Myocyte (in vitro differentiated cells): Measurements from ENCODE around the gene DNAJC28. TPM values are rescaled to one million over a fixed set of nuclear protein-coding genes. Genes with fewer than 3 reads are reported as not detected.
"Not testable (repeated sequence)": the region's sequence is repeated elsewhere in the genome, so short reads cannot be mapped to it uniquely, and the experiment has no call there.

Experiments
- DNase-seq: peaks from one replicate; pipeline ENCODE4 v3.0.0-alpha.2; 2012; ENCODE audit warnings: low read depth
- total RNA-seq: library from RNA; depleted of rRNA; stranded (reverse); fragments of >200 nt; gene quantifications from 2 replicates; pipeline ENCODE4 v1.2.3, GENCODE V29; 2014

Gene DNAJC28
- total RNA-seq, 1 donor from 2014 or later, result 3.3 TPM

DNA sequence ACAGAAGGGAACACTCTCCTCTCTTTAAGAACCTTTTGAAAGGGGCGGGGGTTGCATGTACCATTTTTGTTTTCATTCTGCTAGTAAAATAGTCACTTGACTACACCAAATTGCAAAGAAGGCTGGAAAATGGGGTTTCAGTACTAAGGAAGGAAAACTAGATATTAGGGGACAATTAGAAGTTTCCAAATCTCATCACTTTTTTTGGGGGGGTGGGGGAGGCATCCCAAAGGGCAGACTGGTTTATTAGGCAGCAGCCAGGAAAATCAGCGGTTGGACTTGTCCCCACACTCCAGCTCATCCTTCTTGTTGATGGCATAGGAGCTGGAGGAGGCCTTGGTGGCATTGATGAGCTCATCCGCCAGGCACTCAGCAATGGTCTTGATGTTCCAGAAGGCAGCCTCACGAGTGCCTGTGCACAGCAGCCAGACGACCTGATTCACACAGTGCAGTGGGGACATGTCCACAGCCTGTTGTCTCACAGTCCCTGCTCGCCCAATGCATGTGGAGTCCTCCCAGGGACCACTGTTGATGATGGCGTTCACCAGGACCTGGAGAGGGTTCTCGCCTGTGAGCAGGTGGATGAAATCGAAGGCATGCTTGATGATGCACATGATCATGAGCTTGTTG, 10.1 kb downstream of the DNAJC28 start:
- peak; percentile 63 for DNase-seq

DNA sequence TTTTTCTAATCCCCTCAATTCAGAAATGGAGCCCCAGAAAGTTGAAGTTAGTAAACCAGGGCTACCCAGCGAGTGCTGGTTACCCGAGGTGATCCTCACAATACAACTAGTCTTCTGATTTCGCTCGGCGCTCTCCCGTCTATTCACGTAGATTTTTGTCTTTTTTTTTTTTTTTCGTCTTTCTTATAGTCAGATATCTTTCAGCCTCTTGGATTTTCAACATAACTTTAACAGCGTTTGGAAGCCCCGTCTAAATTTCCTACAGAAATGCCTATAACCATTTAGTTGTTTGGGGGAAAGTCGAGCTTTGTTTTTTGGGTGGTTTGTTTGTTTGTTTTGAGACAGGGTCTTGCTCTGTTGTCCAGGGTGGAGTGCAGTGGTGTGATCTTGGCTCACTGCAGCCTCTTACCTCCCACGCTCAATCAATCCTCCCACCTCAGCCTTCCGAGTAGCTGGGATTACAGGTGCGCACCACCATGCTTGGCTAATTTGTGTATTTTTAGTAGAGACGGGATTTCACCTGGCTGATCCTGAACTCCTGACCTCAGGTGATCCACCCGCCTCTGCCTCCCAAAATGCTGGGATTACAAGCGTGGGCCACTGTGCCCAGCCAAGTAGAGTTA, 10.9 kb downstream of the DNAJC28 start:
- DNase-seq, result no peak

DNA sequence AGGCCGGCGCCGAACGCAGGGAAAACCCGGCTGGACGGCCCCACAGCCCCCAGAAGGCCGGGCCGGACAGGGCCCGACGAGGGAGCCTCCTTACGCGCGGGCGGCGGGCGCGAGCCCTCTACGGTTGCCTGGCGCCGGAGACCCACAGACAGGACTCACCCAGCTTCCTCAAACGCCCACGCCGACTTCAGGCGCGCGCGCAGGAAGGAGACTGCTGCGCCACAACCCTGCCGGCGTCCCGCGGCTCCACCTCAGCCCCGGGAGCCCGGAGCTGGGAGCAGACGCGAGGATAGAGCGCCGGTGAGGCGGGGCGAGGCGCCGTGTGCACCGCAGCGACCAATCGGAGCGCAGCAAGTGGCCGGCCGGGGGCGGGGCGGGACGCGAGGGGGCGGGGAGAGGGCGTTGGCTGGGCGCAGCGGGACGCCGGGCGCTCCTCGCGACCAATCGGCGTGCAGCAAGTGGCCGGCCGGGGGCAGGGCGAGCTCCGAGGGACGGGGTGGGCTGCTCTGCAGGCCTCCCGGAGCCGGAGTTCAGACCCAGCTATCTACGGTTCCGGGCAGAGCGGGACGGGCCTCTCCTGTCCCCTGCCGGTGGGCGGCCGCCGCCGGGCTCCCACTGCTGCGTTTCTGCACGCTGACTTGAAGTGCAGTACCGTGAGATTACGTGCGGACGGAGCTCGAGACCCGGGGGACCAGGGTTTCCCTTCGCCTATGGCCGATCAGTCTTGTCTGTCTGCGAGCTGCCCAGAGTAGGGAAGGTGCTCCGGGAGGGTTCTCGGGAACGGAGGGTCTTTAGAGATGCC, 11.6 kb downstream of the DNAJC28 start, which contains the start of gene TMEM50B:
TSS of gene TMEM50B (minus strand) at position 296 of the 802 bp plus-strand sequence. CDS start 11,089 bp downstream, outside the sequence.
- peak; percentile 96 for DNase-seq

DNA sequence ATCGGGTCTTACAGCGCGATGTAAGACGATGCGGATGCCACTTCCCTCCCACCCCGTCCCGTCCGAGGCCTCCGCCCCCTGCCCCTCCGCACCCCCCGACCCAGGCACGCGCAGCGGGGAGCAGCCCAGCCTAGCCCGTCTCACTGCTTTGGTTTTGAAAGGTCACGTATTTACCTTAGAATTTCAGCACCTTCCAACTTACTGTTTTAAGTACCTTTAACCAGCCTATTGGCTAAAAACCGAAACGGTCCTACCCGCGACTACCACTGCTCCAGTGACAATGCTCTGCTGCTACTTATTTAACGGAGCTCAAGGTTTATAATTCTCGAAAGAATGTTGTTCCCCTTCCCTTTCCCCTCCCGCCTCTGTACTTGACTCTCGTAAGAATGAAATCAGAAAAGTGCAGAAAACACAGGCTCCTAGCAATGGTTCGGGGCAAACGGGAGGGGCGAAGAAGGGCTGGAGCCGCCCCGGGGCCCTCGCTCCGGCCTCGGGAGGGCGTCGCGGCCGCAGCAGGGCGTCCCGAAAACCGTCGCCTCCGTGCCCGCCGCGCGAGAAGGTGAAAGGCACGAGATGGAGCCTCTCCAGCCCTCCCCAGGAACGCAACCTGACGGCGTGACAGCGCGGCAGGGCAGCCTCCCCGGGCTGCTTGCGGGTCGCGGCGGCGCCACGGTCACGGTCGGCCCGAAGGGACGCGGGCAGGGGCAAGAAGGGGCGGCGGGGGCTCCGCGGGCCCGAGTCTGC, 12.4 kb downstream of the DNAJC28 start:
- DNase-seq, result peak; percentile 45

DNA sequence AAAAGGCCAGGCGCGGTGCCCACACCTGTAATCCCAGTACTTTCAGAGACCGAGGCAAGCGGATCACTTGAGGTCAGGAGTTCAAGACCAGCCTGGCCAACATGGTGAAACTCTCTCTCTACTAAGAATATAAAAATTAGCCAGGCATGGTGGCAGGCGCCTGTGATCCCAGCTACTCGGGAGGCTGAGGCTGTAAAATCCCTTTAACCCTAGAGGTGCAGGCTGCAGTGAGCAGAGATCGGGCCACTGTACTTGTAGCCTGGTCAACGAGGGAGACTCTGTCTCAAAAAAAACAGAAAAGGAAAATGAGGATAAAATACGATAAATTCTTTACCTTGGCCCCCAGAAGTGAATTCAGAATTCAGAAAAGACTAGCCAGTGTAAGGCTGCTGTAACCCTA, 13.3 kb downstream of the DNAJC28 start:
- no peak for DNase-seq

DNA sequence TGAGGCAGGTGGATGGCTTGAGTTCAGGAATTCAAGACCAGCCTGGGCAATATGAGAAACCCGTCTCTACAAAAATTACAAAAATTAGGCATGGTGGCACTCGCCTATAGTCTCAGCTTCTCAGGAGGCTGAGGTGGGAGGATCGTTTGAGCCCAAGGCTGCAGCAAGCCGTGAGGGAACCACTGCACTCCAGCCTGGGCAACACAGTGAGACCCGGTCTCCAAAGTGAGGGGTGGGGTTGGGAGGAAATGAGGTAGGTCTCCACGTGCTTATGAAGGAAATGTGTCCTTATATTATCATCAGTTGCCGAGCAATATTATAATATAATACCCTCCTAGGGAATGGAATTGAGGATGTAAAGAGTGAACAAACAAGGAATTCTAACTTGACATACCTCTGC, 14.4 kb downstream of the DNAJC28 start:
- no peak for DNase-seq

DNA sequence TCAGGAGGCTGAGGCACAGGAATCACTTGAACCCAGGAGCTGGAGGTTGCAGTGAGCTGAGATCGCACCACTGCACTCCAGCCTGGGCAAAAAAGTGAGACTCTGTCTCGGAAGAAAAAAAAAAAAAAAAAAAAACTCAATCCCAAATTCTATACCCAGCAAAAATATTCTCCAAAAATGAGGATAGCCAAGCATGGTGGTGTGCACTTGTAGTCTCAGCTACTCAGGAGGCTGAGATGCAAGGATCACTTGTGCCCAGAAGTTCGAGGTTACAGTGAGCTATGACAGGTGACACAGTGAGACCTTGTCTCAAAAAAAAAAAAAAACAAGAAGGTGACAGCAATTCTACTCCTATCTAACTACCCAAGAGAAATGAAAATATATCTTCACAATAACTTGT, 18.2 kb downstream of the DNAJC28 start:
- no peak for DNase-seq

DNA sequence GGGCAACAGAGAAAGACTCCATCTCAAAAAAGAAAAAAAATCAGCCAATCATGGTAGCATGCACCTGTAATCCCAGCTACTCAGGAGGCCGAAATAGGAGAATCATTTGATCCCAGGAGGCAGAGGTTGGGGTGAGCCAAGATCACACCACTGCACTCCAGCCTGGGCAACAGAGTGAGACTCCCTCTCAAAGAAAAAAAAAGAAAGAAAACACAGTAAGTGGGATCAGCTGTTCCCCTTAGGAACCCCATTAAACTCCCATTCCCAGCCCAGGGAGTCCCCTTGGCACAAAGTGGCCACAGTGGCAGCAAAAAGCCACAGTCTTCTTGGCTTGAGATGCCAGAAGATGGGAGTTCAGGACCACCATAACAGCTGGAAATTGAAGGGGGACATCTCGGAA, 20.8 kb downstream of the DNAJC28 start:
- DNase-seq, result no peak

DNA sequence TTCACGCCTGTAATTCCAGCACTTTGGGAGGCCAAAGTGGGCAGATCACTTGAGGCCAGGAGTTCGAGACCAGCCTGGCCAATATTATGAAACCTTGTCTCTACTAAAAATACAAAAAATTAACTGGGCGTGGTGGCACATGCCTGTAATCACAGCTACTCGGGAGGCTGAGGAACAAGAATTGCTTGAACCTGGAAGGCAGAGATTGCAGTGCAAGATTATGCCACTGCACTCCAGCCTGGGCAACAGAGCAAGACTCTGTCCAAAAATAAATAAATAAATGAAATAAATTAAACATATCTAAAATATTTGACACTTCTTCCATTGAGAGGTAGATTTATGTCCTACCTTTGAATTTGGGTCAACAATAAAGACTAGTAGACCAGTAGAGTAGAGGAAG, 22.3 kb downstream of the DNAJC28 start:
- DNase-seq, result not testable (repeated sequence)

DNA sequence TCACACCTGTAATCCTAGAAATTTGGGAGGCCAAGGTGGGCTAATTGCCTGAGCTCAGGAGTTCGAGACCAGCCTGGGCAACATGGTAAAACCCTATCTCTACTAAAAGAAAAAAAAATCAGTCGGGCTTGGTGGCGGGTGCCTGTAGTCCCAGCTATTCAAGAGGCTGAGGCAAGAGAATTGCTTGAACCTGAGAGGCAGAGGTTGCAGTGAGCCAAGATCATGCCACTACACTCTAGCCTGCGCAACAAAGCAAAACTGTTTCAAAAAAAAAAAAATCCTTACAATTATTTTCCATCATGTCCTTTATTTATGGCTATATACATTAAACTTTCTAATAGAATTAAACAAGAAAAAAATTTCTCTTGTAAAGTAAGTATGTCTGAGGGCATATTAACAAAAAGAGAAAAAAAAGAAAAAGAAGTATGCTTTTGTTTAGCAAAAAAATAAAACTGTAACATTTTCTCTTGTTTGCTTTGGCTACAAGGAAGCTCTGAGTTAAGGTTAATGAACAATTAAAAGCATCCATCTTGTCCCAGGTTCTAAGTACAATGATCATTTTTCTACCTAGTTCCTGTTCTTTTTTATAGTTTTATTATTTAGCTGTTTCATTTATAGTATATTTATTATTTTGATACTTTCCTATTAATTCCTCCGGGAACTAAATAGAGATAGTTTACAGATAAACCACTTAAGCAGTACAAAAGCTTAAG, 29.8 kb downstream of the DNAJC28 start:
- no peak for DNase-seq

DNA sequence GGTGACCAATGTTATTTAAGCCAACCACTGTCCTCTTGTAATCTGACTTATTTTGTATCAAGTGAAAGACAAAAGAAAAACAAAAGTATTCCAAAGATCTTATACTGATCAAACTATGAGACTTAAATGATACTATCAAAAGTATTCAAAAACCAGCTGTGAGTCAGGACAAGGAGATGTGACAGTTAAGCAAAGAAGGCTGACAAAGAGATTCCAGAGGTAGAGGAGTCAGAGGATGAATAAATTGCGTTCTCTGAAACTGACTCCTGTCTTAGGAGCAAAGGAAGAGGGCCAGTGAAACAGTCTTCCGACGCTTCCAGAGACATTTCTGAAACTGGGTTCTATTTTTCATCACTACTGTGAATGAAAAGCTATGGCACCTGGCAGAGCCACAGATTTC, 32.7 kb downstream of the DNAJC28 start:
- no peak for DNase-seq

DNA sequence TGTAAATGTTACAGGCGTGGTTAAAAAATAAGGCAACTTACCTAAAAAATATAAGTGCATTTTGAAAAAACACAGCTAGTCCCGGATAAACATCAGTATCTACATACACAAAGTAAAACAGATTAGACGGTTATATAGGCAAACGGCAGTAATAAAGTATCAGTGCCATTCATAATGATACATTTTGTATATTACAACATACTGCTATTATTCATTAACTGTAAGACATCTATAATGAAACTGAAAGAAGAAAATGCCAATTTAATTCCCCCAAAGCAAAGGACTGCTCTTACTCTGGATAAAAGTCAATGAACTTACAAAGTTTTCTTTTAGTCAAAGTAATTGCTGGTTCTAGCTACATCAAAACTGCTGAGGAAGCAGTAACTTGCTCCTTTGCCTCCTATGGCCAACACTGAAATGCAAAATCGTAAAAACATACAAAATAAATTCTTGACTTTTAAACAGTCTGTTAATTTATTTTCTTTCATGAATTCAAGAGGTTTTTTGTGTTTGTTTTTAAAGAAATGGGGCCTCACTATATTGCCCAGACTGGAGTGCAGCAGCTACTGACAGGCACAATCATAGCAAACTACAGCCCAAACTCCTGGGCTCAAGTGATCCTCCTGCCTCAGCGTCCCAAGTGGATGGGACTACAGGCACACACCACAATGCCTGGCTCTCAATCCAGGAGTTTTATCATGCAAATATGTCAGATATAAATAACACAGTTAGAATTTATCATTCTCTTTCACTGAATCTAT, 35.6 kb downstream of the DNAJC28 start:
- no peak for DNase-seq

DNA sequence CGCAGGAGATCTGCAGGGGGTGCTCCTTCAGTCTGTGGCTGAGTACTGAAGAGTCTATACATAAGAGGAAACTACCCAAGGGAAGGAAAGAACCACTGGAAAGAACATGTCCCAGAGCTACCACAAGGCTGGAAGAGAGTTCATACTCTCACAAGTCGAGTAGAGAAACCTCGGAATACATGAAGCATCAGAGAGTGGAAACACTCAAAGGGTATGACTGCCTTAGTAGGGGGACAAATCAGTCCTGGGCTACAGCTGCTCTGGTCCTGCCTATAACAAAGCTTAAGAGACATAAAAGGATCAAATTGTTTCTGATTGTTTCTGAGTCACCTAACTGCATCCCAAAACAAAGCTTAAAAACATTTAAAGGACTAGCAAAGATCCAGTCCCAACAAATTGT, 39.2 kb downstream of the DNAJC28 start:
- DNase-seq, result no peak

DNA sequence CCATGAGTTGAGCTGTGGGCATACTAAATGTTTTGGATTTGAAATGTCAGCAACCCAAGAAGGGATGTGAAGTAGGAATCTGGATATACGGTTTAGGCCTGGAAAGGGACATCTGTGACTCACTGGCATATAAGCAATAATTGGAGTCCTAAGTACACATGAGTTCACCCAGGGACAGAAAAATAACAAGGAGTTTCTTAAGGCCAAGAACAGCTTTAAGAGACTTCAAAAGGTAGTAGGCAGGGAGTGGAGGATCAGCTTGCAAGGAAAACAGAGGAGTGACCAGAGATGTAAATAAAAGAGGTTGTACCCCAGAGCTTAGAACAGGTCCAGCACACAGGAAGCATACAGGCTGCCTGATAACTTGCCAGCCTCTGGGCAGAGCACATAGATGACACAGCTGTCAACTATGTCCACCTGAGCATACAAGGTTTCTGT, 39.9 kb downstream of the DNAJC28 start:
- no peak for DNase-seq

DNA sequence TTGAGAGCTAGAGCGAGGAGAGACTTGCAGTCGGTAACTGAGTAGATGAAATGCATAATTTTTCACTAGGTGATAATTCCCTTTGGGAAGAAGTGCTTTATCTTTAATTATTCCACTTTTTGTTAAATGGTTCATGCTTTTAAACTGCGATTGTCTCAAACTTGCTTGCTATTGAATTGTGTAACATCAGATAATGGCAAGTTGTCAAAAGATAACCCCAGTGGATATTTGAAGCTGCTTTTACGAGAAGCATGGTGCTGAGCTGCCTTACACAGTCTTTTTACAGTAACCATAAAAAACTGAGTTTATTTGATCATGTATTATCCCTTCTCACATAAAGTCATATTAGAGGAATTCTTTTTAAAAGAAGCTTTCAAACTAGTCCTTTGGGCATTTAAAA, 41.9 kb downstream of the DNAJC28 start:
- no peak for DNase-seq

DNA sequence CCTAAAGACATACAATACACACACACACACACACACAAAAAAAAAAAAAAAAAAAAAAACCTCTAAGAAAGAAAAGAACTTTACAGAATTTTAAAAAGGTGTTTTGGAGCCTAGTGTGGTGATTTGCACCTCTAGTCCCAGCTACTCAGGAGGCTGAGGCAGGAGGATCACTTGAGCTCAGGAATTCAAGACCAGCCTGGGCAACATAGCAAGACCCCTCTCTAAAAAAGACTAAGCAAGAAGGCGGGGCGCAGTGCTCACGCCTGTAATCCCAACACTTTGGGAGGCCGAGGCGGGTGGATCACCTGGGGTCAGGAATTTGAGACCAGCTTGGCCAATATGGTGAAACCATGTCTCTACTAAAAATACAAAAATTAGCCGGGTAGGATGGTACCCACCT, 44.9 kb downstream of the DNAJC28 start:
- DNase-seq, result not testable (repeated sequence)

DNA sequence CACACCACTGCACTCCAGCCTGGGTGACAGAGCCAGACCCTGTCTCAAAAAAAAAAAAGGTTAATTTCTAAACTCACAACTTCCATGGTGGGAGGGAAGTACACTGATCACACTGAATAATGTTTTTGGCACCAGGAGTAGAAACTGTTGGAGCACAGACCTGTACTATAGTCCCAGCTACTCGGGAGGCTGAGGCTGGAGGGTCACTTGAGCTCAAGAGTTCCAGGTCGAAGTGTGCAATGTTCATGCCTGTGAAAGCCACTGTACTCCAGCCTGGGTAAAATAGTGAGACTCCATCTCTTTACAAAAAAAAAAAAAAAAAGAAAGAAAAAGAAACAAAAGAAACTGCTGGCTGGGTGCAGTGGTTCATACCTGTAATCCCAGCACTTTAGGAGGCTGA, 47.0 kb downstream of the DNAJC28 start:
- DNase-seq, result no peak

DNA sequence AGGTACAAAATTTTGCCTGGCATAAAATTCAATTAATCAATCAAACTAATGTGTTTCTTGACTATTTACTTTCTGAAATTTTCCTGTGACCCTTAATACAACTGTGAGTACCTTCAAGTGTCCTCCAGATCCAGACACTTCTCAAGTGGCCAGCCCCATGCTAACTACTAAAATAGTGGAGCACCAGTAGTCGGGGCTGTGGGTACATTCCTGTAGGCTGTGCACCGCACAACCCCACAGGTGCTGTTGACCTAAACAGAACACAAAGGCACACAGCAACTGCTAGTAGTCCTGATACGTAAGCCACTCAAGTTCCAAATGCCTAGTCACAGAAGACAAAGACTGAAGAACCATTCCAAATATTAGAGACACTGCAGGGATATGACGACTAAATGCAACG, 48.3 kb downstream of the DNAJC28 start:
- peak; percentile 61 for DNase-seq

DNA sequence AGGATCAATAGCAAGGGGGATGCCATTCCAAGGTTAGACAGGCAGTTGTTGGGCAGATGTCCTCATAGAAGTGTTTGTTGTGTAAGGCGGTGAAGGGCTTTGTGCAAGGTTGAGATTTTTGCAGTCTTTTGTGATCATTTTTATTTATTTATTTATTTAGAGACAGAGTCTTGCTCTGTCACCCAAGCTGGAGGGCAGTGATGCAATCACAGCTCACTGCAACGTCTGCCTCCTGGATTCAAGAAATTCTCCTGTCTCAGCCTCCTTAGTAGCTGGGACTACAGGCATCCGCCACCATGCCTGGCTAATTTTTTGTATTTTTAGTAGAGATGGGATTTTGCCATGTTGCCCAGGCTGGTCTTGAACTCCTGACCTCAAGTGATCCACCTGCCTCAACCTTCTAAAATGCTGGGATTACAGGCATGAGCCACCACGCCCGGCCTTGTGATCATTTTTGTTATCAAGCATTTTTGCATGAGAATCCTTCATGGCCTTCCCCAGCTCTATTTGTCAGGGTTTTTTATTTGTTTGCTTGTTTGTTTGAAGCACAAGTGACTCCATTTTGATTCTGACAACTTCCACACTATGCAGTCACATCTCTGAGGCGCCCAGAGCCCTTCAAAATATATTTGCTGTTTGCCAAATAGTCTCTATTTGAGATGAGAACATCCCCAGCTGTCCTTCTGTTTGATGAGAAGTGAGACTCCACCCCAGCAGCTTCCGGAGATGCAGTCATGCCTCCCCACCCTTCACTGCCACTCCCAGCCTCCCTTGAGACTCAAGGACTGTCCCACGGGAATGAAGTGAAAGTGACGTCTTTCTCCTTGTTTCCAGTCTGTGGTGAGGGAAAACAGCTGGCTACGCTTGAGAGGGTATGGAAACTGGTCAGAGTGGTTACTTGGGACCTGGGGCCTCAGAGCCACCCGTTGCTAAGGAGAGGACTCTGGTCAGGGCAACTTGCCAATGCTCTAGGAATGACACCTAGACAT, 49.7 kb downstream of the DNAJC28 start:
- DNase-seq, result peak; percentile 97
